WTC11 (cell line): ENCODE measurements around the gene CBFB.

ENCODE experiments used
- ATF6 ChIP-seq: sonication (generic); formaldehyde crosslinking; IDR thresholded peaks from 2 replicates; pipeline ENCODE4 v1.8.1; 2023; ENCODE audit warnings: mild to moderate bottlenecking, missing genetic modification reagents
- CBFB ChIP-seq: sonication (generic); formaldehyde crosslinking; IDR thresholded peaks from 2 replicates; pipeline ENCODE4 v1.8.1; 2022; ENCODE audit warnings: mild to moderate bottlenecking, low read depth, missing genetic modification reagents
- CTCF ChIP-seq: fragments of 200-600 bp; IDR thresholded peaks from 2 replicates; pipeline ENCODE4 v1.8.0; 2022; ENCODE audit warnings: antibody characterized with exemption
- KAT7 ChIP-seq: sonication (generic); formaldehyde crosslinking; IDR thresholded peaks from 2 replicates; pipeline ENCODE4 v1.8.1; 2023; ENCODE audit warnings: missing genetic modification reagents, mild to moderate bottlenecking, borderline replicate concordance
- MXD4 ChIP-seq: fragments of 250-450 bp; sonication (Bioruptor Pico); IDR thresholded peaks from 2 replicates; pipeline ENCODE4 v1.8.0; 2021; ENCODE audit warnings: mild to moderate bottlenecking, moderate library complexity, borderline replicate concordance
- MYBL2 ChIP-seq: sonication (generic); formaldehyde crosslinking; IDR thresholded peaks from 2 replicates; pipeline ENCODE4 v1.8.1; 2023; ENCODE audit warnings: mild to moderate bottlenecking, moderate library complexity, missing genetic modification reagents
- NR1H2 ChIP-seq: sonication (generic); formaldehyde crosslinking; IDR thresholded peaks from 2 replicates; pipeline ENCODE4 v1.9.0; 2021; ENCODE audit warnings: mild to moderate bottlenecking, moderate library complexity, missing genetic modification reagents
- SMAD3 ChIP-seq: sonication (generic); formaldehyde crosslinking; IDR thresholded peaks from 2 replicates; pipeline ENCODE4 v1.8.0; 2022; ENCODE audit warnings: missing genetic modification reagents, mild to moderate bottlenecking, borderline replicate concordance
- ZNF232 ChIP-seq: sonication (generic); formaldehyde crosslinking; IDR thresholded peaks from 2 replicates; pipeline ENCODE4 v1.8.0; 2022; ENCODE audit warnings: mild to moderate bottlenecking, missing genetic modification reagents
- ZNF423 ChIP-seq: fragments of 250-450 bp; sonication (Bioruptor Pico); IDR thresholded peaks from 2 replicates; pipeline ENCODE4 v2.1.2; 2022; ENCODE audit warnings: mild to moderate bottlenecking, moderate library complexity
- TF ChIP-seq, protein P1 (sequence below): sonication (generic); formaldehyde crosslinking; IDR thresholded peaks from 2 replicates; pipeline ENCODE4 v1.8.1; 2022; ENCODE audit warnings: missing genetic modification reagents, borderline replicate concordance
- TF ChIP-seq, protein P2 (sequence below): sonication (generic); formaldehyde crosslinking; conservative IDR thresholded peaks from 2 replicates; pipeline ENCODE4 v1.8.1; 2022; ENCODE audit warnings: mild to moderate bottlenecking, missing genetic modification reagents
- TF ChIP-seq, protein P3 (sequence below): sonication (generic); formaldehyde crosslinking; IDR thresholded peaks from 2 replicates; pipeline ENCODE4 v1.8.1; 2023; ENCODE audit warnings: mild to moderate bottlenecking, moderate library complexity, missing genetic modification reagents

- TF ChIP-seq CBFB (CRISPR knock-in tag) (no peak), CTCF (no peak), ZNF423 (no peak), ATF6 (CRISPR knock-in tag) (no peak), KAT7 (CRISPR knock-in tag) (no peak), NR1H2 (CRISPR knock-in tag) (no peak), MYBL2 (CRISPR knock-in tag) (no peak), SMAD3 (CRISPR knock-in tag) (no peak), MXD4 (CRISPR knock-in tag) (no peak), ZNF232 (CRISPR knock-in tag) (no peak)
- TF ChIP-seq, protein P1, sequence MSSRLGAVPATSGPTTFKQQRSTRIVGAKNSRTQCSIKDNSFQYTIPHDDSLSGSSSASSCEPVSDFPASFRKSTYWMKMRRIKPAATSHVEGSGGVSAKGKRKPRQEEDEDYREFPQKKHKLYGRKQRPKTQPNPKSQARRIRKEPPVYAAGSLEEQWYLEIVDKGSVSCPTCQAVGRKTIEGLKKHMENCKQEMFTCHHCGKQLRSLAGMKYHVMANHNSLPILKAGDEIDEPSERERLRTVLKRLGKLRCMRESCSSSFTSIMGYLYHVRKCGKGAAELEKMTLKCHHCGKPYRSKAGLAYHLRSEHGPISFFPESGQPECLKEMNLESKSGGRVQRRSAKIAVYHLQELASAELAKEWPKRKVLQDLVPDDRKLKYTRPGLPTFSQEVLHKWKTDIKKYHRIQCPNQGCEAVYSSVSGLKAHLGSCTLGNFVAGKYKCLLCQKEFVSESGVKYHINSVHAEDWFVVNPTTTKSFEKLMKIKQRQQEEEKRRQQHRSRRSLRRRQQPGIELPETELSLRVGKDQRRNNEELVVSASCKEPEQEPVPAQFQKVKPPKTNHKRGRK (CRISPR knock-in tag), result no peak
- TF ChIP-seq, protein P2, sequence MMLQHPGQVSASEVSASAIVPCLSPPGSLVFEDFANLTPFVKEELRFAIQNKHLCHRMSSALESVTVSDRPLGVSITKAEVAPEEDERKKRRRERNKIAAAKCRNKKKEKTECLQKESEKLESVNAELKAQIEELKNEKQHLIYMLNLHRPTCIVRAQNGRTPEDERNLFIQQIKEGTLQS, result no peak
- TF ChIP-seq, protein P3, sequence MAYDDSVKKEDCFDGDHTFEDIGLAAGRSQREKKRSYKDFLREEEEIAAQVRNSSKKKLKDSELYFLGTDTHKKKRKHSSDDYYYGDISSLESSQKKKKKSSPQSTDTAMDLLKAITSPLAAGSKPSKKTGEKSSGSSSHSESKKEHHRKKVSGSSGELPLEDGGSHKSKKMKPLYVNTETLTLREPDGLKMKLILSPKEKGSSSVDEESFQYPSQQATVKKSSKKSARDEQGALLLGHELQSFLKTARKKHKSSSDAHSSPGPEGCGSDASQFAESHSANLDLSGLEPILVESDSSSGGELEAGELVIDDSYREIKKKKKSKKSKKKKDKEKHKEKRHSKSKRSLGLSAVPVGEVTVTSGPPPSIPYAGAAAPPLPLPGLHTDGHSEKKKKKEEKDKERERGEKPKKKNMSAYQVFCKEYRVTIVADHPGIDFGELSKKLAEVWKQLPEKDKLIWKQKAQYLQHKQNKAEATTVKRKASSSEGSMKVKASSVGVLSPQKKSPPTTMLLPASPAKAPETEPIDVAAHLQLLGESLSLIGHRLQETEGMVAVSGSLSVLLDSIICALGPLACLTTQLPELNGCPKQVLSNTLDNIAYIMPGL (CRISPR knock-in tag), result no peak
Observed at GRCh38 chr16:67082891-67083290, 53.9 kb downstream of the CBFB start.
